ENCODE results near the gene TFF1.
A peak's percentile ranks its signal among the peaks of the same experiment; 100 is the strongest.

Gene TFF1

DNA sequence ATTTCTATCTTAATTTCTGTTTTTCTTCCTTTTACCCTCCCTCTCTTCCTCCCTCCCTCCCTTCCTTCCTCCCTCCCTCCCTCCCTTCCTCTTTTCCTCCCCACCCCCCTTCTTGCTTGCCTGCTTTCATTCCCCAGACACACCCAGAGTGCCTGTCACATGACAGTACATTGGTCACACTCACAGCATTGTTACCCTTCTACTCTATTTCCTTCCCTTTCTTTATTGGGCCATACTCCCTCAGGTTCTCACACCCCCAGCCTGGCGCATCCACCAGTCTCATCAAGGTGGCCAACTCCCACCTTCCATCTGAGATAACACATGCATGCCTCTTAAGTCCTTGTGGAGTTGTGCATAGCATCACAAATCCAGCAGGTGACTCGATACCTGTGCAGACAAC is 18.7 kb upstream of the TFF1 start:
- TF ChIP-seq, protein P1, sequence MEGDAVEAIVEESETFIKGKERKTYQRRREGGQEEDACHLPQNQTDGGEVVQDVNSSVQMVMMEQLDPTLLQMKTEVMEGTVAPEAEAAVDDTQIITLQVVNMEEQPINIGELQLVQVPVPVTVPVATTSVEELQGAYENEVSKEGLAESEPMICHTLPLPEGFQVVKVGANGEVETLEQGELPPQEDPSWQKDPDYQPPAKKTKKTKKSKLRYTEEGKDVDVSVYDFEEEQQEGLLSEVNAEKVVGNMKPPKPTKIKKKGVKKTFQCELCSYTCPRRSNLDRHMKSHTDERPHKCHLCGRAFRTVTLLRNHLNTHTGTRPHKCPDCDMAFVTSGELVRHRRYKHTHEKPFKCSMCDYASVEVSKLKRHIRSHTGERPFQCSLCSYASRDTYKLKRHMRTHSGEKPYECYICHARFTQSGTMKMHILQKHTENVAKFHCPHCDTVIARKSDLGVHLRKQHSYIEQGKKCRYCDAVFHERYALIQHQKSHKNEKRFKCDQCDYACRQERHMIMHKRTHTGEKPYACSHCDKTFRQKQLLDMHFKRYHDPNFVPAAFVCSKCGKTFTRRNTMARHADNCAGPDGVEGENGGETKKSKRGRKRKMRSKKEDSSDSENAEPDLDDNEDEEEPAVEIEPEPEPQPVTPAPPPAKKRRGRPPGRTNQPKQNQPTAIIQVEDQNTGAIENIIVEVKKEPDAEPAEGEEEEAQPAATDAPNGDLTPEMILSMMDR (IDR thresholded peaks at IDR 0.05; ENCODE audit: insufficient read depth, low read length, poor library complexity, severe bottlenecking) = no peak
- Histone ChIP-seq H3K4me3 (replicated peaks; ENCODE audit: low read depth, low read length) (no peak overlapping the region), H3K27me3 (replicated peaks; ENCODE audit: control insufficient read depth, insufficient read depth, low read length) (no peaks in the 10 kb centered on the region), H3K36me3 (ENCODE audit: control insufficient read depth, insufficient read depth, low read length) (no peaks in the 10 kb centered on the region)
- DNase-seq (ENCODE audit: extremely low read depth, insufficient read length) = no peak

DNA sequence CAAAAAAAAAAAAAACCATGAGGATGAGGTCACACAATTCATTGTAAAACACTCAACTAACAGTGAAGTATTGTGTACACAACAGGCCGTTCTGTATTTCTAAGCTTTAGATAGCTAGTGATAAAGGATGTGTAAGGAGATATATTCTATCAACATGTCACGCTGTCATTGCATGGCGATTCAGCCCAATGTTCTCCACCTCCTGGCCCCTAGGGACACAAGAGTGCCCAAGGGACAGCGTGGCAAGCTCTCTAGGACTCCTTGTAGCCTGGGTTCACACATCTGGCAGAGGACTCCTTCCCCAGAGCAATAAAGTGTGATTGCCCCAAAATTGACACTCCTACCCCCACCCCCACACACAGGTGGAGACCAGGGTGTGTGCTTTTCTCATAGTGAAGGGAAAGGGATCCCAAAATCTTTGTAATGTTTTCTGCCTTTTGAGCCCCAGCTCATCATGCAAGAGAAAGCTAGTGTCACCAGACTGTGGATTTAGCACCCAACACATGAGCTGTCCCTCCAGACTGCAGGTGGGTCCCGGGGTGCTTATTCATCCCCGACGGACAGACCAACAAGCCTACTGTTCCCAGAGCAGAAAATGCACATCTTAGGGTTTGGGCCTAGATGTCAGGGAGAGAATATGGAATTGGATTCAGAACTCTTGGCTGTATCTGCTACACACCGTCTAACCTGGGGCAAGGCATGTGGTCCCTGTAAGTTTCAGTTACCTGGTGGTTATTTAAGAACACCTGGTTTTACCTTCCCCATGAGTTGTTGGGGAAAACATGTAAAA is 18.0 kb upstream of the TFF1 start:
- DNase-seq (ENCODE audit: extremely low read depth, insufficient read length) = no peak
- no peaks in the 10 kb centered on the region for H3K36me3 ChIP-seq (ENCODE audit: control insufficient read depth, insufficient read depth, low read length)
- H3K27me3 ChIP-seq (replicated peaks; ENCODE audit: control insufficient read depth, insufficient read depth, low read length) = no peaks in the 10 kb centered on the region
- TF ChIP-seq, protein P1 (IDR thresholded peaks at IDR 0.05; ENCODE audit: insufficient read depth, low read length, poor library complexity, severe bottlenecking) = no peak
- H3K4me3 ChIP-seq (replicated peaks; ENCODE audit: low read depth, low read length) = no peak overlapping the region

DNA sequence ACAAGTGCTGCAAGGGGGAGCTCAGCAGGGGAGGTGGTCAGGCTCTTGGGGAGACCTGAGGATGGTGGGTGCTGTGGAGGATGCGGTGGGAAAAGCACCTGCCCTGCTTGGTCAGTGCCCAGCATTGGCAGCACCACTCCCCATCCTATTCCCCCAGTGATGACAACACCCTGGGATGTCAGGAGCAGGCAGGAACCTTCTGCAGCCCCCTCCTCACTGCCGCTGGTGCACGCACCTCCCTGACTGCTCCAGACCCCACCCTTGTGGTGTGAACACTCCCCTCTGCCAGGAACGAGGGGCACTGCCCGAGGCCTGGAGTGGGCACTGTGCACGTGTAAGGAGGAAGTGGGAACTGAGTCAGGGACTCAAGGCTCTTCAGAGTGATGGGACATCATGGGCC is 17.0 kb upstream of the TFF1 start:
- H3K27me3 ChIP-seq (replicated peaks; ENCODE audit: control insufficient read depth, insufficient read depth, low read length) = no peaks in the 10 kb centered on the region
- no peaks in the 10 kb centered on the region for H3K36me3 ChIP-seq (ENCODE audit: control insufficient read depth, insufficient read depth, low read length)
- TF ChIP-seq, protein P1 (IDR thresholded peaks at IDR 0.05; ENCODE audit: insufficient read depth, low read length, poor library complexity, severe bottlenecking) = no peak
- no peak overlapping the region for H3K4me3 ChIP-seq (replicated peaks; ENCODE audit: low read depth, low read length)
- no peak for DNase-seq (ENCODE audit: extremely low read depth, insufficient read length)

DNA sequence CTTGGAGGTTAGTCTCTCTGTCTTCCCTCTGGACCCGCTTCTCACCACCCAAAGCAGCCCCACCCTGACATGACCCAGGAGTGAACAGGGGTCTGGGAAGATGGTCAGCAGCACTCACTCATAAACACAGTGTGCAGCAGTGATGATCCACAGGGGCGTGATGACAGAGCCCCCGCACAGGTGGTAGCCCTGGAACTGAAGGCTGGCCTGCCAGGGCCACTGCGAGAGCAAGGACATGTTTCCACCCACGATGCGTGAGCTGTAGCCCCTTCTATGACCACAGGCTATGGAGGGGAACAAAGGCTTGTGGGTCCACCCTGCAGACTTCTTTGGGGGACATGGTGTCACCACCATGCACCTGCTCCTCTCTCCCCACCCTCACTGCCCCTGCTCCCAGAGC is 16.6 kb upstream of the TFF1 start:
- Histone ChIP-seq H3K27me3 (replicated peaks; ENCODE audit: control insufficient read depth, insufficient read depth, low read length) (no peaks in the 10 kb centered on the region), H3K4me3 (replicated peaks; ENCODE audit: low read depth, low read length) (no peak overlapping the region), H3K36me3 (ENCODE audit: control insufficient read depth, insufficient read depth, low read length) (no peaks in the 10 kb centered on the region)
- no peak for DNase-seq (ENCODE audit: extremely low read depth, insufficient read length)
- TF ChIP-seq, protein P1 (IDR thresholded peaks at IDR 0.05; ENCODE audit: insufficient read depth, low read length, poor library complexity, severe bottlenecking) = no peak

DNA sequence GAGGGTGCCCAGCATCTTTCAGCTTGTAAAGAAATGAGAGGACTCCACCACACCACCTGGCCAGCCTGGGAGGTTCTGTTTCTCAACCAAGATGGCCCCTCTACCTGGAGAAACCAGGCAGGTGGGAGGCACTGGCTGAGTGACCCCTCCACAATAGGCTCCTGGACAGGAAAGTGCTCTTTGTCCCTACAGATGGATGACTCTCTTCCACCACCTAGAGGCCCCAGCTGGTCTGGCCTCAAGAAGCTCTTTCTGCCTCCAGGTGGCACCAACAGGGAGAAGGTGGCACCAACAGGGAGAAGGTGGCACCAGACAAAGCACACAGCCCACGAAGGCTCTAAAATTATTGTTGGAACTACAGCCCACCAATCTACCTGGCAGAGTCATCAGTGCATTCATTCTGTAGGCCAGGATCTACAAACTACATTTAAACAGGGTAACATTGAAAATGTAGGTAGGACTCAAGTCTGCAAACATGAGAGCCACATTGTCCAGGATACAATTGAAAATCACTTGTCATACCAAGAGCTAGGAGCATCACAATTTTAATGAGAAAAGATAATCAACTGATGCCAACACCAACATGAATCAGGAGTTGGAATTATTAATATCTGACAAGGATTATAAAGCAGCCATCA is 15.1 kb upstream of the TFF1 start:
- TF ChIP-seq, protein P1 (IDR thresholded peaks at IDR 0.05; ENCODE audit: insufficient read depth, low read length, poor library complexity, severe bottlenecking) = peak; percentile 77
- H3K27me3 ChIP-seq (replicated peaks; ENCODE audit: control insufficient read depth, insufficient read depth, low read length) = no peaks in the 10 kb centered on the region
- H3K4me3 ChIP-seq (replicated peaks; ENCODE audit: low read depth, low read length) = no peak overlapping the region
- DNase-seq (ENCODE audit: extremely low read depth, insufficient read length) = no peak
- H3K36me3 ChIP-seq (ENCODE audit: control insufficient read depth, insufficient read depth, low read length) = no peaks in the 10 kb centered on the region

Data from GM06990 (cell line).